ENCODE measurements around the gene PRSS2. TPM values are rescaled to one million over a fixed set of nuclear protein-coding genes. Genes with fewer than 3 reads are reported as not detected.
"Not testable (repeated sequence)": the region's sequence is repeated elsewhere in the genome, so short reads cannot be mapped to it uniquely, and the experiment has no call there.

PRSS2 gene
- total RNA-seq, 1 experiment from 2014 or later, result 27.6 TPM

- TF ChIP-seq CTCF (IDR thresholded peaks at IDR 0.05), result no peak
- no peak for TF ChIP-seq ETV6 (CRISPR knock-in tag; IDR thresholded peaks at IDR 0.05)
- no peak for TF ChIP-seq ATF6 (CRISPR knock-in tag; IDR thresholded peaks at IDR 0.05)
- no peak for TF ChIP-seq NR3C1 (CRISPR knock-in tag; conservative IDR thresholded peaks at IDR 0.05; ENCODE audit: low read depth)
- no peak for TF ChIP-seq ZNF317 (CRISPR knock-in tag; IDR thresholded peaks at IDR 0.05; ENCODE audit: borderline replicate concordance, low read depth)
These were observed 21.4 kb upstream of the PRSS2 start, which contains the start of gene PRSS1 (continued) for GRCh38 chr7:142749218-142749993.

GRCh38 chr7:142750321-142750938 is 20.3 kb upstream of the PRSS2 start:
- DNase-seq (ENCODE audit: low spot score), result no peak
- H3K4me1 Mint-ChIP-seq, result peaks cover 8% of the 10 kb centered on the region; the same call in 1 of the 2 replicates

DNA sequence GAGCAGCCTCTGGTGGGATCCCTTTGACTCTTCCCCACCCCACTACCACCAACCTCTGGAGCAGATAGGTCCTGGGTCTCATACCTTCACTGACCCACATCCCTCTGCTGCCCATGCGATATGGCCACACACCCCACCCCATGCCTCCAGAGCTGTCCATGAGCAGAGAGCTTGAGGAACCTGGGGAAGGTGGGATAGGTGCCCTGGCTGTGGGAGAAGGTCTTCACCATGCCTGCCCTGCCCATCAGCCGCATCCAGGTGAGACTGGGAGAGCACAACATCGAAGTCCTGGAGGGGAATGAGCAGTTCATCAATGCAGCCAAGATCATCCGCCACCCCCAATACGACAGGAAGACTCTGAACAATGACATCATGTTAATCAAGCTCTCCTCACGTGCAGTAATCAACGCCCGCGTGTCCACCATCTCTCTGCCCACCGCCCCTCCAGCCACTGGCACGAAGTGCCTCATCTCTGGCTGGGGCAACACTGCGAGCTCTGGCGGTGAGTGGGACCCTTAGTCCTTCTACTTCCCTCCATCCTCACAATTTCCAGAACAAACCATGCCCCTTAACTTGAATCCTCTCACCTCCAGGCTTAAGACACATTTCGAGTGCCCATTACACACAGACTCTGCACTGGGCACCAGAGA is 19.1 kb upstream of the PRSS2 start:
- H3K36me3 Mint-ChIP-seq; H3K4me3 Mint-ChIP-seq; POLR2A ChIA-PET; DNase-seq (ENCODE audit: low spot score); H3K4me1 Mint-ChIP-seq; H3K27me3 Mint-ChIP-seq (ENCODE audit: low read depth); CTCF ChIA-PET; H3K27ac Mint-ChIP-seq; ATAC-seq: not testable (repeated sequence)
- peaks cover 17% of the 10 kb centered on the region for H3K9me3 Mint-ChIP-seq

More at GRCh38 chr7:142750321-142750938, 20.3 kb upstream of the PRSS2 start:
- Mint-ChIP-seq H3K36me3 (no peaks in the 10 kb centered on the region), H3K9me3 (peaks cover 14% of the 10 kb centered on the region), H3K27ac (no peak overlapping the region), H3K4me3 (no peak overlapping the region), H3K27me3 (ENCODE audit: low read depth) (peaks cover 15% of the 10 kb centered on the region)
- ChIA-PET CTCF (interaction anchor here (1.0 to 1.2 kb wide), 2 partner anchors 33 to 215 kb away, joined by 3 to 5 read pairs; no protein-coding TSS in a partner anchor), POLR2A (no interaction called here)
- TF ChIP-seq, protein P1, sequence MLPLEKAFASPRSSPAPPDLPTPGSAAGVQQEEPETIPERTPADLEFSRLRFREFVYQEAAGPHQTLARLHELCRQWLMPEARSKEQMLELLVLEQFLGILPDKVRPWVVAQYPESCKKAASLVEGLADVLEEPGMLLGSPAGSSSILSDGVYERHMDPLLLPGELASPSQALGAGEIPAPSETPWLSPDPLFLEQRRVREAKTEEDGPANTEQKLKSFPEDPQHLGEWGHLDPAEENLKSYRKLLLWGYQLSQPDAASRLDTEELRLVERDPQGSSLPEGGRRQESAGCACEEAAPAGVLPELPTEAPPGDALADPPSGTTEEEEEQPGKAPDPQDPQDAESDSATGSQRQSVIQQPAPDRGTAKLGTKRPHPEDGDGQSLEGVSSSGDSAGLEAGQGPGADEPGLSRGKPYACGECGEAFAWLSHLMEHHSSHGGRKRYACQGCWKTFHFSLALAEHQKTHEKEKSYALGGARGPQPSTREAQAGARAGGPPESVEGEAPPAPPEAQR (CRISPR knock-in tag; IDR thresholded peaks at IDR 0.05), result no peak
- TF ChIP-seq, protein P2, sequence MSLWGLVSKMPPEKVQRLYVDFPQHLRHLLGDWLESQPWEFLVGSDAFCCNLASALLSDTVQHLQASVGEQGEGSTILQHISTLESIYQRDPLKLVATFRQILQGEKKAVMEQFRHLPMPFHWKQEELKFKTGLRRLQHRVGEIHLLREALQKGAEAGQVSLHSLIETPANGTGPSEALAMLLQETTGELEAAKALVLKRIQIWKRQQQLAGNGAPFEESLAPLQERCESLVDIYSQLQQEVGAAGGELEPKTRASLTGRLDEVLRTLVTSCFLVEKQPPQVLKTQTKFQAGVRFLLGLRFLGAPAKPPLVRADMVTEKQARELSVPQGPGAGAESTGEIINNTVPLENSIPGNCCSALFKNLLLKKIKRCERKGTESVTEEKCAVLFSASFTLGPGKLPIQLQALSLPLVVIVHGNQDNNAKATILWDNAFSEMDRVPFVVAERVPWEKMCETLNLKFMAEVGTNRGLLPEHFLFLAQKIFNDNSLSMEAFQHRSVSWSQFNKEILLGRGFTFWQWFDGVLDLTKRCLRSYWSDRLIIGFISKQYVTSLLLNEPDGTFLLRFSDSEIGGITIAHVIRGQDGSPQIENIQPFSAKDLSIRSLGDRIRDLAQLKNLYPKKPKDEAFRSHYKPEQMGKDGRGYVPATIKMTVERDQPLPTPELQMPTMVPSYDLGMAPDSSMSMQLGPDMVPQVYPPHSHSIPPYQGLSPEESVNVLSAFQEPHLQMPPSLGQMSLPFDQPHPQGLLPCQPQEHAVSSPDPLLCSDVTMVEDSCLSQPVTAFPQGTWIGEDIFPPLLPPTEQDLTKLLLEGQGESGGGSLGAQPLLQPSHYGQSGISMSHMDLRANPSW (CRISPR knock-in tag; conservative IDR thresholded peaks at IDR 0.05; ENCODE audit: low read depth), result no peak
- TF ChIP-seq, protein P3, sequence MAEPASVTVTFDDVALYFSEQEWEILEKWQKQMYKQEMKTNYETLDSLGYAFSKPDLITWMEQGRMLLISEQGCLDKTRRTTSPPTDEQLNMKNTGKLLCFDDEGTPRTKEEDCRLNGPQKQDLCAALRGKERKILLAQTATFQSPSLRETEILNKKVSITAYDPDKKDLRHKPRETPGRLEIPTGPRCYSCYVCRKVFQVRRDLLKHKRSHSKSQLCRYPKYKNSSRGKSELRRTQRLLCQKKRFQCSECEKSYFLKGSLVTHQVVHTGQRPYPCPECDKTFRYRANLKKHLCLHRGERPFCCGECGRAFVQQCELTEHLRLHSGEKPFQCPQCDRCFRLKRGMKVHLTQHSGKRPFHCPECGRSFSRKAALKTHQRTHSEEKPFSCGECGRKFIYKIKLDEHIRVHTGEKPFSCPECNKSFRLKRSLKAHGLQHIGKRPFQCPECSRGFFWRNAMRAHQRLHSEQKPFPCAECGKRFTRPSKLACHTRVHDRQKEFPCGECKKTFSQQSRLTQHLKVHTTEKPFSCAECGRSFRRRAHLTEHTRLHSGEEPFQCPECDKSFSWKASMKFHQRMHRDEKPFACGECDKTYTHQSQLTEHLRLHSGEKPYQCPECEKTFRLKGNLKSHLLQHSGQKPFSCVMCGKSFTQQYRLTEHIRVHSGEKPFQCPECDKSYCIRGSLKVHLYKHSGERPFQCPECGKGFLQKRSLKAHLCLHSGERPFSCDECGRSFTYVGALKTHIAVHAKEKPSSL (CRISPR knock-in tag; conservative IDR thresholded peaks at IDR 0.05), result no peak
- no peak for ATAC-seq
